Stimulated activated CD8-positive, alpha-beta memory T cell treated with anti-CD3 and anti-CD28 coated beads, Interleukin-7, amount 100 ng/mL, for 48 hours (primary cell): ENCODE measurements around the gene HDAC4.
A peak's percentile ranks its signal among the peaks of the same experiment; 100 is the strongest.

ENCODE experiments used
- DNase-seq, 2 donors: peaks; one replicate each; pipeline ENCODE4 v3.0.0-alpha.2; 2020; ENCODE audit warnings: low read depth in 1 of 2; ENCODE audit errors: extremely low read depth in 1 of 2

HDAC4 gene

GRCh38 chr2:239329972-239330572, 70.7 kb downstream of the HDAC4 start:
- no peak for DNase-seq

DNA sequence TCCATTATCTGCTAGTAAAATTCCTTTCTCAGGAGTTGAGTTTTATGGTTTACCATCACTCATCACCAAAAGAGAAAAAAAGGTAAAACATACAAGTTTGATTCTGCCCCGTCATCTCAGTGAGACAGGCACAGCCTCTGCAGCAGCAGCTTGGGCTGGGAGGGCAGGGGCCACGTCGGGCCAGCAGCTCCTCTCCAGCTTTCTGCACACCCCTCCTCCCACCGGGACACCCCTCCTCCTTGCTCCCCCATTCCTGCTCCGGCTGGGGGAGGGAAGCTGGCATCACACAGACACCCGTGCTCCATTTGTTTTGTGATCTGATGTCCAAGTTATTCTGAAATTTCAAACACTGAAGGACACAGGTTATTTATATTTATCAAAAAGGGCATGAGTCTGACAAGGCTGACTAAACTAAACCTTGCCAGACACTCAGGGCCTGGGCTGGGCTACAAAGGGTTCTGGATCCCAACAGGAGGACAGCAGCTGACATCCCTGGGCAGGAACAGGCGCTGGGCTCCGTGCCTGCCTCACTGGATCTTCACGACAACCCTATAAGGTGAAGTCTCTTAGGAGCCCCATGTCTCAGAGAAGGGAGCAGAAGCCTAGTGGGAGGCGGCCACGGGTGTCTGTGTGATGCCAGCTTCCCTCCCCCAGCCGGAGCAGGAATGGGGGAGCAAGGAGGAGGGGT, 71.4 kb downstream of the HDAC4 start:
- no peak for DNase-seq

- DNase-seq = no peak
Measured at GRCh38 chr2:239328351-239329191, 72.2 kb downstream of the HDAC4 start.

DNA sequence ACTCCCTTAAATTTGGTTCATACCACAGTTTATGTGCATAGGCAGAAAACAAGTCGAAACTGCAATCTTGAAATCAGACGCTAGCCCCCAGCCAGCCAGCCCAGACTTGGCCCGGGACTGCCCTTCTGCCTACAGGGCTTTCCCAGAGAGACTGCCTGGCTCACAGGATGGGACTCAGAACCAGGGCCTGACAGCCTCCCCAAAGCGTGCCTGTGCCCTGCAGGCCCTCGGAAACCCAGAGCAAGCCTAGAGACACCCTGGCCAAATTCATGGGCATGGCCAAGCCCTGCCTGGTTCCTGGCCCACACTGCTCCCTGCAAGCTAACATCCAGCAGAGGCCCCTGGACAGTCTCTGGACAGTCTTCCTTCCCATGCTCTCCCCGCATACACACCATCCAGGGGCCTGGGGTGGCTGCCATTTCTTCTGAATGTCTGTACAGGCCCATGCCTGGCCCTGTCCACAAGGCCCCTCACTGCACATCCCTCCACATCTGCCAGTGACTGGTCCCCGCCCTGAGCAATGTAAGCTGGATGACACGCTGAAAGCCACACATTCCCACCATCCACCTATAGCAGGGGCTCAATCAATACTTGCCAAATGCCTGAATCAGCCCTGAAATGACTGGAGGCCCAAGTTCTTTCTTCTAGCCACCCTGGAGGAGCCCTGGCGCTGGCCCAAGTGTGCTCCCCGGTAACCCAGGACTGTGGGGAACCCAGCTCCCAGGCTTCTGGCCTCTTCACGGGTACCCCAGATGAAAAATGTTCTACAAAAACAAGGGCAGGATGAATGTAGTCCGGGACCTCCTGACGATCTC, 73.1 kb downstream of the HDAC4 start:
- DNase-seq = no peak

DNA sequence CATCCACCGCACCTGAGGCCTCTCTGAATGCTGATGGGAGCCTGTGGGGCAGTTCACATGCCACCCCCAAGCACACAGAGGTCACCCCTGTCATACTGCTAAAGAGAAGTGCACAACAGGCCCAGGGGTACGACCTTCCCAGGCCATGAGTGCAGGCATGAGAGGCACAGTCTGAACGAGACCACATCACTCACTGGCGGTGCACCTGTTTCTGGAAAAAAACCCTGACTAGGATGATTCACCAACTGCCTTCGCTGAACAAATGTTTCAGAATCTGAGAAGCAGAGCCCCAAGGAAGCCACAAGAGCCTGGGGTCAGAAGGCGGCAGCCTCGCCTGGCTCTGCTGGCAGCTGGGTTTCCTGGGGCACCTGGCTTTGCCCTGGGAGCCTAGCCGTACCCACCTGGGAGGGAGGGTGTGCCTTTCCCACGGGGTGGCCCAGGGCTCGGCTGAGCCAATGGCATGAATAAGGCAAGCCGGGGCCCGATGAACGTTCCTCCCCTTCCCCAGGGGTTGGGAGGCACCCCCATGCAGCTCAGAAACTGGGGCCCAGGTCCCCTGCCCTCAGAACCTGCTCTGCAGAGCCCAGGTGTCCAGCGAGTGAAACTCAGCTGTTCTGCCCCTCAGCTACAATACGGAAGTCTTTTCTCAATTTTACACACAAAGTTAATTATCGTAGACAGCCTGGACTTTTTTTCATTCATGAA, 73.8 kb downstream of the HDAC4 start:
- peak; percentile 33 to 74 for DNase-seq

DNA sequence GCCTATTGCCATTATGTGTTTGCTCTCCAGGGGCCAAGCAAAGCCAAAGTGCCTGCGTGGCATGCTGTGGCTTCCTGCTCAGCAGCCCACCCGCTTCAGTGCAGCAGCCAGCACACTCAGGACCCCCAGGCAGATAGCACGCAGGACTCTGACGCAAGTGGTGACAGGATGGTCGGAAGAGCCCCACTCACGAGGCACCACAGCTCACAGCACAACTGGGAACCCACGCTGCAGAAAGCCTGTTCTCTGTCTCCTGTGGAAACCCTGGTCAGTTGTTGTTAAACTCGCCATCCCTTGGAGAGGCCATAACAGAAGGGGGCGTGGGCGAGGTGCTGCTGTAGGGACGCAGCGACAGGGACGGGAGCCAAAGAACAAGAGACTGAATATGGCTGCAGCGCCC, 76.4 kb downstream of the HDAC4 start:
- DNase-seq = no peak

DNA sequence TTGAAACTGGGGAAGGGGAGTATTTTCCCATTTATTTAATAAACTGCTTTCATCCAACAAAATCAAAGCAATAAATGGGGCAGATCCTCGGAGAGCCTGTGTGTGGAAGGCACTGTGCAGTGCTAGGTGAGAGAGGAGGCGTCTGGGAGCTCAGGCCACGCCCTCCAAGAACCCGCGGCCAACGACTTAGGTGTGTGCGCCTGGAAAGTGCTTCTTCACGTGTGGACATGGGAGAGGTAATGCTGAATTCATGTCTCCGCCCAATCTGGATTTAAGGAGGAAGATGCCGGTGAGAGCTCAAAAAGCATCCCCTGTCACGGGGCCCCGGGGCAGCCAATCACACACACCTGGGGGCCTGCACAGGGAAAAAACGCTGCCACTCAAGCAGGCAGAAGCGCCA, 77.4 kb downstream of the HDAC4 start:
- no peak for DNase-seq

GRCh38 chr2:239322416-239323086, 78.3 kb downstream of the HDAC4 start:
- peak in 1 of 2 donors; percentile 28 for DNase-seq

GRCh38 chr2:239321596-239322415, 79.0 kb downstream of the HDAC4 start:
- DNase-seq = peak in 1 of 2 donors; percentile 71

DNA sequence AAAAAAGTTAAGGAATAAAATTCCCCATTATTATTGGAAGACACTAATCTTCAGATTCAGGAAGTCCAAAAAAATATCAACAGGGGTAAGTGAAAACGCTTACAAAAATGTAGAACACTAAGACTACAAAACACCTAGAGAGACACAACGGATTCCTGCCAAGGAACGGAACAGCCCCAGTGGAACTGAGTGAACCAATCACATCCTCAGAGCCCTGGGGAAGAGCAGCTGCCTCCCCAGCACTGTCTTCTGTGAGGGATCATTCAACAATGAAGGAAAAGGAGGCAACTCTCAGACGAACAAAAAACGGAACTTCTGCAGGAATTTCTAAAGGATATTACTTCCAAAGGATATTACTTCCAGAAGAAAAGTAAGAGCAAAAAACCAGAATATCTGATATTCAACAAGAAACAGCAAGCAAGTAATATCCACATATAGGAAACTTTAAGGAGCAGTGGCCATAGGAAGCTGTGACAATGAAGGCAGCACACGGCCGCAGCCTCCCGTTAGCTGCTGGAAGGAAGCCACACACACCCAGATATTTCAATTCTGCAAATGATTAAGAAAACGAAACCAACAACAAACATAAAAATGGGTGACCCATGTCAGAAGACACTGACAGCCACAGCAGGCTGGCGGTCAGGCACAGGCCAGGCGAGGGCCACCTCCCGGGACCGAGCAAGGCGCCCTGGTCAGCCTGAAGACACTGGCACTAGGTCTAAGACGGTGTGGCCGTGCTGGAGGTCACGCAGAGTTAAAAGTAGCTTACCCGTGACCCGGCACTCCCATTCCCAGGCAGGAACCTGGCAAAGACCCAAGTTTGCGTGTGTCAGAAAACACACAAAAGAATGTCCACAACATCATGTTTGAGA, 81.8 kb downstream of the HDAC4 start:
- DNase-seq = no peak

DNA sequence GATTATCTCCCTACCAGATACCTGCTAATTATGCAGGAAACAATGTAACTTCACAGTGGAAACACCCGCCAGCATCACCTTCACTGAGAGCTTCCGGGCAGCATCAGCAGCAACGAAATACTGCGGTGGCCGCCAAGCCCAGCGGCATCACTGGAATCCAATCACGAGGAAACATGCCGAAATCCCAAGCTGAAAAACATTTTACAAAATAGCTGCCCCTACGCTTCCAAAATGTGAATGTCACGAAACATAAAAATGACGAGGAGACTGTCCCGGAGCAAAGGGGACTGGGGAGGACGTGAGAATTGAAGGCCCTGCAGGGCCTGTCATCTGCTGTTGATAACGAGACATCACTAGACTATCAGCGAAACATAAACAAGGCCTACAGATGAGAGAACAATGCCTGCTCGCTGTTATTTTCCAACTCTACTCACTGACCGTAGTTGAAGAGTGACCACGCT, 82.6 kb downstream of the HDAC4 start:
- DNase-seq = no peak

- DNase-seq = no peak
Measured at GRCh38 chr2:239316562-239317465, 84.0 kb downstream of the HDAC4 start.

DNA sequence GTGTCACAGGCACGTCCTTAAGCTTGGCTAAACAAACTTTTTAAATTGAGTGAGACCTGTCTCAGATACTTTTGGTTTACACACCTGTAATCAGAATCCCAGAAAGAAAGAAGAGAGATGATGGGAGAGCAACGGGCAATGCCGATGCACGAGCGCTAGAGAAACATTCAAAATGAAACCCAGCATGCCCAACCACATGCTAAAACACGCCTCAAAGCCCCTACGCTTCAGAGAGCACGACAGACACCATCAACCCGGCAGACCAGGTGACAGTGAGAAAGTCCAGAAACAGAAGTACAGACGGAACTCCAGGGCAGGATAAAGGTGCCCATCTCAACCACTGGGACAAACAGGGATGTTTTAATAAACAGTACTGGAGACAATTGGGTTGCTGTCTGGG, 85.5 kb downstream of the HDAC4 start:
- no peak for DNase-seq

- no peak for DNase-seq
Measured at GRCh38 chr2:239313776-239314175, 87.0 kb downstream of the HDAC4 start.

- DNase-seq = no peak
Measured at GRCh38 chr2:239312741-239313667, 87.8 kb downstream of the HDAC4 start.

GRCh38 chr2:239312081-239312511, 88.7 kb downstream of the HDAC4 start:
- DNase-seq = no peak
